Stimulated activated CD8-positive, alpha-beta memory T cell treated with anti-CD3 and anti-CD28 coated beads, Interleukin-7, amount 100 ng/mL, for 48 hours (primary cell): Measurements from ENCODE around the gene TYW5.
A peak's percentile ranks its signal among the peaks of the same experiment; 100 is the strongest.

Source experiments
- DNase-seq, 2 donors: peaks; one replicate each; pipeline ENCODE4 v3.0.0-alpha.2; 2020; ENCODE audit warnings: low read depth in 1 of 2; ENCODE audit errors: extremely low read depth in 1 of 2

Gene TYW5, protein sequence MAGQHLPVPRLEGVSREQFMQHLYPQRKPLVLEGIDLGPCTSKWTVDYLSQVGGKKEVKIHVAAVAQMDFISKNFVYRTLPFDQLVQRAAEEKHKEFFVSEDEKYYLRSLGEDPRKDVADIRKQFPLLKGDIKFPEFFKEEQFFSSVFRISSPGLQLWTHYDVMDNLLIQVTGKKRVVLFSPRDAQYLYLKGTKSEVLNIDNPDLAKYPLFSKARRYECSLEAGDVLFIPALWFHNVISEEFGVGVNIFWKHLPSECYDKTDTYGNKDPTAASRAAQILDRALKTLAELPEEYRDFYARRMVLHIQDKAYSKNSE

DNA sequence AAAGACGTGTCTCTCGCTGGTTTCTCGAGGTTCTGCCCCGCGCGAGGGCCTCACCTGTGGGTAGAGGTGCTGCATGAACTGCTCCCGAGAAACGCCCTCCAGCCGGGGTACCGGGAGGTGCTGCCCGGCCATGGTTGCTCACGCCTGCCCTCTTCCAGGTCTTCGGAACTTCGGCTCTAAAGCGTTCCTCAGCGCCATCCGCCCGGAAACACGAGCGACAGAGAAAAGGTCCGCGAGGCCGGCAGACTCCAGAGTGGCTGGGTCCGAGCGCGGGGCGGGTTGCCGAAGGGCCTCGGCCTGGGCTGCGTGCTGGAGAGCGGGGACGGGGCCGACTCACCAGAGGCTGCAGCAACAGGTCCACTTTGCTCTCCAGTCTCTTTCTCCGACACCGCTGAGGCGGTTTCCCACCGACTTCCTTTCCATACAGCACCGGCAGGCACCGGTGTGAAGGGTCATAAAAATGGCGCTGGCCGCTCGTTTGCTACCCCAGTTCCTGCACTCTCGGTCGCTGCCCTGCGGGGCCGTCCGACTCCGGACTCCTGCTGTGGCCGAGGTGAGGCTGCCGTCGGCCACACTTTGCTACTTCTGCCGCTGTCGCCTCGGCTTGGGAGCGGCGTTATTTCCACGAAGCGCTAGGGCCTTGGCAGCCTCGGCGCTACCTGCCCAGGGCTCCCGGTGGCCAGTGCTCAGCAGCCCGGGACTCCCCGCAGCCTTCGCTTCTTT is at the start of gene TYW5, which contains the start of gene MAIP1:
TSS of gene TYW5 (minus strand) at position 153 of the 723 bp plus-strand sequence. CDS start at position 132, 21 bp downstream.
TSS of gene MAIP1 (plus strand) at position 244 of the 723 bp plus-strand sequence. CDS start at position 461, 217 bp downstream.
- DNase-seq, result peak; percentile 56 to 66

DNA sequence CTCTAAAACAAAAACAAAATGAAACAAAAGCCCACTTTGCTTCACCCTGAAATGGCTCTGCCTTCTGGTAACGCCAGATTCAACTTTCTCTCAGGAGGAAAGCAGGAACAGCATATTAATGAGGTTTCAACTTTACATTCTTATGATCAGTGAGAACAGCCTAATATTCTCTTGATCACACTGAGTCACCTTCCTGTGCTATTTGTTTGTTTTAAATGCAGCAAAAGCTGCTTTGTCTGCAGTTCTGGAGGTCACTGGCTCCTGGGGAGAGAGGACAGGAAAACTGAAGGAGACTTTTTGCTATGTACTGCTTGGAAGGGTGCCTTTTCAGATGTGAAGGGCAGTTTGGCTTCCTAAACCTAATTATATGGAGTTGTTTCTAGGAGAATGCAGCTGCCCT is 48.2 kb upstream of the TYW5 start:
- no peak for DNase-seq

DNA sequence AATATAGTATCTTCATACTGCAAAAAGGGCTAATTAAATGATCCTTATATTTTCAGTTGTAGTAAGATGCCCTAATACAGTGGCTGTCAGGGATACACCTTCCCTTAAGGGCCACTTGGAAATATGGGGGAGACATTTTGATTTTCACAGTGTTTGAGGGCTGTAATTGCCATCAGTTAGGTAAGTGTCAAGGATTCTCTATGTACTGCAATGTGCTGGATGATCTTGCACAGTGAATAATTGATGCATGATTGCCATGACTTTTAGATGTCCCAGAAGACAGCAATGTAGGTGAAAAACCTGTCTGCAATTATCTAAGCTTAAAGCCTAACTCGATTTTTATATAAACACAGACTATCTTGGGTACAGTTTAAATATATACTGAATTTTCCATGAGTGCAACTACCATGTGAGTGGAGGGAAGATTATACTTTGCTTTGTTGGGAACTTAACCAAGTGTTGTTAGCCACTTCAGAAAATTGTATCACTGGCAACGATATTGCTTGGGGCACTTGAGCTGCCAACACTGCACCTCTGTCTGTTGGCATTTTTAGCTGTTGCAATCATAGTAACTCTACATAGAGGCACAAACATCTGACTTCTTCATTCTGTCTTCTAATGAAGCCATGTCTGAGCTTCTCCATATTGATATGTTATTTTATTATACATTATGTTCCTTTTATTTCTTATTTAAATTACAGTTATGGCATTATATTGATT is 45.3 kb upstream of the TYW5 start:
- DNase-seq, result no peak

DNA sequence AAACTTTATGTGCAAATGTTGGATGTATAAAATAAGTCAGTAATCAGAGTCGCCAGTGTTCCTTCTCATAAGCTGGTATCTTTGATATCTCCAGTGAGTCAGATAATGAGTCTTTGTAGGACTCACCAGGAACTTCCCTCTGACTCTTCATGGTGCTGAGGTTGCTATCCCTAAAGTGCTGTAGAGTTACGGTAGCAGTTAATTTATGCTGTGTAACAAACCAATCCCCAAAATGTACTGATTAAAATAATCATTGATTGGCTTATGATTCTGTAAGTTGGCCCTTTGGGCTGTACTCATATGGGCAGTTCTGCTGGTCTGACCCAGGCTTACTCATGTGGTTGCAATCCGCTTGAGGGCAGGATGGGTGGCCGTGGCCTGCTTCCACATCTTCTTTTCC is 43.9 kb upstream of the TYW5 start:
- DNase-seq, result no peak

DNA sequence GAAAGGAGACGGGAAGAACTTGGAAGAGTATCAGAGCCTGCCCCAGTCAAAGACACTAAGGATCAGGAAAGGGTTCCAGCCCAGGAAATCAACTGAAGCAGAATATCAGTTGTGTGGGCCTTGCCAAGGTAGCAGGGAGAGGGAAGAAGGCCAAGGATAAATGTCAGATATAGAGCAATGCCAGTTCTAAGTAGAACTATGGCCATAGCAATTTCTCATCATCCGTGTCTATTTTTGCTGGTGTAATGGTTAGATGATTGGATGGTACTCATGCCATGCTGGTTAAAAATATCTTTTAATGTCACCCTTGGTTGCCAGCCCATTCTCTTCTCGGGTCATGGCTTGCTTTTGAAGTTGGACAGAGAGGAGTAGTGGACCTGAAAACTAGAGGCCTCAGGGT is 42.0 kb upstream of the TYW5 start:
- no peak for DNase-seq

DNA sequence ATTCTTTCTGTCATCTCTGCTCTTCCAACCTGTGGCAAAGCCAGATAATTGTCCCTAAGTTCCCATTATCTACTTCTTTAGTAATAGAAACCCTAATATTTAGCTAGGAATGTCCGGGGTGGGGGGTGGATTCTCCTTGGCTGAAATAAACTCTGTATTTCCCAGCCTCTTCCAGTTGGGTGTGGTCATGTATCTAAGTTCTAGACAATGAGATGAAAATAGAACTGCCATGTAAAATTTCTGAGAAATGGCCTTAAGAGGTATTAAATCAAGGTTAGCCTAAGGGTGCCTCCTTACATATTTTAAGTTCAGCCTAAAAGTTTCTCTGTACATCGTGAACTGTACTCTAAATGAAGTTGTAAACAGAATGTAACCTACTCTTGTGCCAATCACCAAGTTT is 39.6 kb upstream of the TYW5 start:
- DNase-seq, result no peak

DNA sequence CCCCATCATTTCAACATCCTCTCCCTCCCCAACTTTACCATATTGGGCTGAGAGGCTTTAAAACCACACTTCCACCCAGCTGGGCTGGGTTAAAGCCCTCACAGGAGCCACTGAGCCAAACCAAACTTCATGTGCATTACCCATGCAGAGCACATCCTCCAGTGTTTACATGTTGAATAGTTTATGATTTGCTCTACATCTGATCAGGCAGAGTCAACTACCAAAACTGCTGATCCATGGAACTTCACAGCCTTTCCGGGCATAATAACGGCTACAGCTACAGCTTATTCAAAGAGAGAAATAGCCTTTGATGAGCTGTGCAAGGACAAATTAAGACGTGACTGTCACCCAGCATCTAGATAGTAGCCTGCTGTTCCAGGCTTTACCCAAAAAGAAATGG is 39.1 kb upstream of the TYW5 start:
- DNase-seq, result no peak

DNA sequence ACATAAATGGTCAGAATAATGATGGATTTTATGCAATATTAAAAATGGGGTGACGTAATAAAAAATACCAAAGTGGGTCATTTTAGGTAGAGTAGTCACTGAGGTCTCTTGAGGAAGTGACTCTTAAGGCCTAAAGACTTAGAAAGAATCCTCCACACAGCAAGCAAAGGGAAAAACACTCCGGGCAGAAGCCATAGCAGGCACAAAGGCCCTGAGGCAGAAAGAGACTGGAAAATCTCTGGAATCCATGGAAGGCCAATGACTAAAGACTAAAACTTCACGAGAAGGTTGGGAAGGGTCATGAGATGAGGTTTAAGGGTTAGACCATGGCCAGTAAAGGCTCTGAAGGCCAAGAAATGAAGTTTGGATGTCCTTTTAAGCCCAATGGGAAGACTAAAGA is 37.0 kb upstream of the TYW5 start:
- no peak for DNase-seq

DNA sequence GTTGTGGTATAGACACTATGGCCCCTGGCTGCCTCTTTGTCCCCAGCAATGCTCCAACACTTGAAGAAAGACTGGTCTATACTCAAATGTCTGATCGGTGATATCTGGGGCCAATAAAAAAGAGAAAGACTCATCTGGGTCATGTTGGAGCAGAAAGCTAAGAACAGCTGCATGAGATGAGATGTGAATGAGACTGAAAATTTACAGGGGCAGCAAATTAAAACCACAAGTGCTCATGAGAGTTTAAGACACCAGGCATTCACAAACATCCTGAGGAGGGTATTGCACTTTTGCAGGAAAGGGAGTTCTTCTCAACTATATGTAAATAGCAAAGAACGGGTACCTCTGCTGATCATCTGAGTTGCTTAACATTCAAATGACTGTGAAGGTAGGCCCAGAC is 36.4 kb upstream of the TYW5 start:
- DNase-seq, result no peak

DNA sequence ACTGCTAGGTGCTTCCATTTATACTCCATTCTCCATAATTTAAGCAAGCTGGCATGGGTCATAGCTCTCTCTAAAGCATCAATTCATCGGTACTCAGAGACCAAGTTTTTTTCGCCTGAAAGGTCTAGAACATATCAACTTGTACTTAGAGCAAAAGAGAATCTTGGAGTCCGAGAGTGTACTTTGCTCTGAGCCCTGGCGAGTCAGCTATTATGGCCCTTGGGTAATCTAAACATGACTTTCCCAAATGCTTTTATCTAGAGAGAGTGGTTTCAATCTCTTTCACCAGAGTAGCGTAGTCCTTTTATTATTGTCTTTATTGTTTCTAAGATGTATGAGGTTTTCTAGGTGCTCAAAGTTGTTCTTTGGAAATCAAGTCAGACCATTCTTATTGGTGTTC is 34.5 kb upstream of the TYW5 start:
- no peak for DNase-seq

DNA sequence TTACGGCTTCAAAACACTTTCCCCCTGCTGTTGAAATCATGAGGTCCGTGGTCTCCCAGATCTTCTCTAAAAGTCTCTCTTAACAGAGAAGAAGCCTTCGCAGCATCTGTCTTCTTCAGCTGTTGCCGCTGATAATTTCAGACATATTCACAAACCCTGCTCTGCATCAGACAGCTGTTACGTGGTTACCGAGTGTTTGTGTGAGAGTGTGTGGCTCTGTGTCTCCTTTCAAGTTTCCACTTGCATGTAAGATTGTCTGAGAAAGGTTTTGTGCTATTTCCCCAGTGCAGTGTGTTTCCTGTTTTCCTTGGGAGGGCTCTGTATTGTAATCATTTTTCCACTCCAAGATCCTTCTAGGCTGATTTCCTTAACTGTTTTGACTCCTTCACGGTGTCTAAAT is 32.9 kb upstream of the TYW5 start:
- DNase-seq, result no peak

DNA sequence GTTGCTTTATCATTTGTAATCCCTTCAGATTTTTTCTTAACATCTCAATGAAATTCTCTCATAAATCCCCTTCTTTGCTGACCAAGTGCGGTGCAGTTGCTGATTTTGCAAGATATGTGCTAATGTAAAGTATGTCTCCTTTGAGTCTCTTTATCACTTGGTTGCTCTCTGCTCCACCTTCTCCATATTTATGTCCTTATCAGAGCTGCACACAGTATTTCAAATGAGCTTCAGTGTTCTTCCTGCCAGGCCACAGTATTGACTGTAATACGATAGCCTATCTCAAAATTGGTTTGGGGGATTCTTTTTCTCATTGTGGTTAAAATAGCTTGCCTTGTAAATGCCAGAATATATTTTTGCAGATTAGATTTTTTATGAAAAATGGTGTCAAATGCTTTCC is 32.3 kb upstream of the TYW5 start:
- no peak for DNase-seq

DNA sequence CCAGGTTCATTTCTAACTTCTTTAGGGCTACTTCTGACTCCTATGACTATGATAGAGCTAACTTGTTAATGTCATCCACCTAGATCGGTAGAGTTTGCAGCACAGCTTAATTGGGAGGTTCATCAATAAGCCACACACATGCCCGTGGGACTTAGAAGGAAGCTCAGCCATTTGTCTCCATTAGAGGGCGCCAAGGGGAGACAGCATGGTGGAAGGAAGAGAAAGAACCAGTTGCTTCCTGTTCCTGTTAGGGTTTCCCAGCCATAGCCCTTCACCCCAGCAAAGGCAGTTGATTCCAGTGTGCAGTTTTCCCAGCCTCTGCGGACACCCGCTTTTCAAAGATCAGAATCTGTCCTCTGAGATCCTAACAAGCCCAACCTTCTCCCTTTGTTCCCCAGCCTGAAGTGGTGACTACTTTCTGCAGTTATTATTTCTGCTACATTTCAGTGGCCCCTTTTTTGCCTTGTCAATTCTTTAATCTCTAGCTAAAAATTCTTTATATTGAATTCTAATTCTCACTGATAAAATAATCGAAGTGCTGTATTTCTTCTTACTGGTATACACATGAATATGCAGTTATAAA is 30.4 kb upstream of the TYW5 start:
- DNase-seq, result peak in 1 of 2 donors; percentile 45

DNA sequence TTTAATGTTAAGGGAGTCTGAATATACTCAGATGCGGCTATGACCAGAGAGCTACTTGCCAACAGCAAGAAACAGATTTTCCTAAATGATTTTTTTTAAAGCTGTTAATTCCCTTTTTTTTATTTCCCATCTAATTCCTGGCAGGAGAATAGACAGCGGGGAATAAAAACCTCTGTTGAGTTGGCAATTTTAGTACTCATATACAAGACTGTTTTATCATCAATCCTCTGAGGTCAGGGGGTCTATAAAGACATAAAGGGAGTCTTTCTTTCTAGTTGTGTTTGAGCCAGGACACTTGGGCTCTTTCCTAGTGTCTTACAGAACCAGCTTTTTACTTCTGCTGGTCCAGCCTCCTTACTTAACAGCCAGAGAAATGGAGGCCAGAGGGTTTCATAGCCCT is 29.5 kb upstream of the TYW5 start:
- DNase-seq, result no peak

DNA sequence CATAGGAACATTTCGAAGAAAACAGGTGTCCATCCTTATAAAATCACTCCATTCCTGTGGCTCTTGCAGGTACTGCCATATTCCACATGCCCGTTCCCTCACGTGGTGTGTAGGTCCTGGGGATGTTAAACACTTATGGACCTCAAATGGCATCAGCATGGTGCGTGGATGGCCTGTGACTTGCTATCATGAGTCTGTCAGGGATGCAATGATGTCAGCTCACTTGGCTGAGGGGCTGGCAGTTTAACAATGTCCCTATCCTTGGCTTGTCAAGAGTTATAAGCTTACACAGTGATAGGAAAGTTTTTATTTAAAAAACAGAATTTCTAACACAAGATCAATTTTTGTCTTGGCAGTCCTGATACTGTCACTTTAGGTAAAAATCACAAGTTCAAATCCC is 28.9 kb upstream of the TYW5 start:
- DNase-seq, result no peak

DNA sequence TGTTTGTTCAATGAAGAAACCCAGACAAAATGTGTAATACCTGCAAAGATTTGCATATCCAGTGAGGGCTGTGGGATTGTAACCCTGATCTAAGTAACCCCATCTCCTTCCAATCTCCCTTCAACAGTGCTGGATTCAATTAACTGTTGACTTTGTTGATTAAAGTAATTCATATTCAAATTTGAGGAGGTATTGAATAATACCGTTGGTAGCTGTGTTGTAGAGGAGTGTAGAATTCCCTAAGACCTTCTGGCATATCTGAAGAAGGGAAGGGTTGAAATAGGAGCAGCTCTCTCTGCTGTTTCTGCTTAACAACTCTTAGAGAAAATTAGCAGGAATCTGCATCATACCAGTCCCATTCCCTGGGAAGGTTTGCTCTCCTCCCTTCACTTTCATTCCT is 28.2 kb upstream of the TYW5 start:
- DNase-seq, result no peak

DNA sequence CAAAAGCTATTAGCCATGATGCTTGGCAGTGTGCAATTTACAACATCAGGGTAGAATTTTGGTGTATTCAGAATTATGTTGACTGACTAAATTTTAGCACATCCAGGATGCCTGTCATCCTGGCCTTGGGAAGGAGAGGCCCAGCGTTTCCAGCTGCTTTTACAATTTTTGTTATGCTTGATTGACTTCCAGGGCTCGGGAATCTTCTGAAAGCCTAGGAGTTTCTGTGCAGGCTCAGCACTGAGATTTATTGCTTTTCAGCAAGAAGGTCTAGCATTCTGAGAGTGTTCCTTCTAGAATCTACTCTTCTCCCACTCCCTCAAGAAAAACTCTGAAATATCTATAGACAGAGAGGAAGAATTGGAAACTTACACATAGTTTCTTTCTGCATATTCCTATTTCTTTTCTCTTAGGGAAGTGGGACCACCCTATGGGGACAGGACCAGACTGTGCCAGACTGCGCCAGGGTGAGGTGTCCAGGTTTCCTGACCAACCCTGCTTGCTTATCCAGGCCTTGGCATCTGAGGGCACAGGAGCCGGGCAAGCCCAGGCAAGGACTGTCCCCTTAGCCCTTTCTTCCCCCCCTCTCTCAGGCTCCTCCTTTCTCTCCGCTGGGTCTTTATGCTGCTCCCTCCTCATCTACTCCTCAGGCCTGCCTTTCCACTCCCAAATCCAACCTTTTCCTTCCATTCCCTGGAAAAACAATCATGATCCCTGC is 27.0 kb upstream of the TYW5 start:
- no peak for DNase-seq

DNA sequence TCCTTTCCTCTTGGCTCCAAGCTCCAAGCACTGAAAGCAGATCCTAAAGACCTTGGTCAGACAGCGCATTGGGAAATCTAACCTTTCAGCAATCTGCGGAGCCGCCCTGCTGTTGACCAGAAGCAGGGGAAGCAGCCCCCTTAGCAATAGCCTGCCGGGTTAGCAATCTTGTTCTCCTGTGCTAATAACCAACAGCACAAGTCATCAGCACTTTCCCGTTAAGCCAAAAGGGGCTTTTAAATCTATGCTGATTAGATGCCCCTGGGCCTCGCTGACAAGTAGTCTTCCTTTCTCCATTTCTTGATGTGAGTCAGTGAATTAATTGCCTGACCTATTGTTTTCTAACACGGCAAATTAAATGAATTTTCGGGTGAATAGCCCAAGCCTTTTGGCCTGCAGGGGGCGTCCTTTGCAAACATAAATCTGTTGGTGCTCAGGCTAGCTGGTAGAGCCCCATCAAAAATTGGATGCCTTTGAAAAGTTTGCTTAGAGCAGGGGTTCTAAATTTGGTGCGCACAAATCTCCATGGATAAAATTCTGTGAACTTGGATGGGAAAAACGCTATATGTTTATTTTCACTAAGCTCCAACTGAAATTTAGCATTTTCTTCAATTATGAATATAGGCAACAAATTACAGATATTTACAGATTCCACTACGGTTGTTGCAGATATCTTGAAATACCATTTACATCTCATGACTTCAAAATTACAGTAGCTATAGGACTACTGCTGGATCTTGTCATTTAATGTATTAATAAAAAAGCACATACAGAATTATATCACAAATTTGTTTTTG is 24.7 kb upstream of the TYW5 start:
- DNase-seq, result peak; percentile 46 to 61

DNA sequence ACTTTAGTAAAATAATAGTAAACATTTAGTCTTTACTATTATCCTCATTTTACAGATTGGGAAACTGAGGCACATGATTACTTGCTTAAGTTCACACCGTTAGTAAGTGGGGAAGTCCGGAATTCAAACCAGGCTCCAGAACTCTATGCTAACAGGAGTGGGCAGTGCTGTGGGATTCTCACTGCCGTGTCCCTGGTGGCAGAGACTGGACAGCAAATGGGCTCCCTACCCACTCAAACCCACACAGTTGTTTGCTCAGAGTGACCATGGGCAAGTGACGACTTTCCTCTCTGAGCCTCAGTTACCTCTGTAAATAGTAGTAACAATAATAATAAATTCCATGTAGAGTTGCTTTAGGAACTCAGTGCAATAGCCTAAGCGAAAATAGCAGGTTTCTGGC is 24.1 kb upstream of the TYW5 start:
- DNase-seq, result no peak

DNA sequence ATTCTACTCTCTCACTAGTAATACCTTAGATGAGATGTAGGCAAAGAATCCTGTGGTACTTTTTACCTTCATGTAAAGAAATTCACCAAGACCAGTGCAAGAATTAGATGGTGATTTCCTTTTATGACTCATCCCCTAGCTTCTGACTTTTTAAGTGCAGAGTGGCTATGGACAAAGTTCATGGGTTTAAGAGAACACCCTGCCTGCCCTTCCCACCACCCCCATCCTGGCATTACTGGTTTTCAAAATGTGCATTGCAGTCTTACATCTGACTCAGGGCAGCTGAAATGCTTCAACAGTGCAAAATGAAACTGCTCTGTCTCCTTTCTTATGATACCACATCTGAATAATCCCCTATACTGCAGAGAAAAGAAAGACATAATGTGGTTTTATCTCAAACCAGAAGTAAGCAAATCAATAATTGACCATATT is 22.7 kb upstream of the TYW5 start:
- DNase-seq, result peak in 1 of 2 donors; percentile 34
